ENCODE data around the gene FBLN1.
"Not testable (repeated sequence)": the region's sequence is repeated elsewhere in the genome, so short reads cannot be mapped to it uniquely, and the experiment has no call there.

DNA sequence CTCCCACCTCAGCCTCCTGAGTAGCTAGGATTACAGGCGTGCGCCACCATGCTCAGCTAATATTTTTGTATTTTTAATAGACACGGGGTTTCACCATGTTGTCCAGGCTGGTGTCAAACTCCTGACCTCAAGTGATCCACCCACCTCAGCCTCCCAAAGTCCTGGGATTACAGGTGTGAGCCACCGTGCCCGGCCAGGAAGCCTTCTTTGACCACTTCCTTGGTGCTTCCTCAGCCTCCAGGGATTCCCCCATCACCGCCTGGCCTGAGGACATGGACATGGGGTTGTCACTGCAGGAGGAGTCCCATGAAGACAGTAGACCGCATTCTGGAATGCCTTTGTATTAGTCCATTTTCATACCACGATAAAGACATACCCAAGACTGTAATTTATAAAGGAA, 8.4 kb upstream of the FBLN1 start:
- TF ChIP-seq BCL11A (IDR thresholded peaks at IDR 0.05; ENCODE audit: low read depth in 2 of 2, low read length in 2 of 2); CEBPB (IDR thresholded peaks at IDR 0.05; ENCODE audit: low read depth, low read length); EZH2 (IDR thresholded peaks at IDR 0.05; ENCODE audit: low read depth, low read length, severe bottlenecking); CHD2 (IDR thresholded peaks at IDR 0.05; ENCODE audit: low read length); EP300 (IDR thresholded peaks at IDR 0.05; ENCODE audit: borderline replicate concordance in 1 of 2, low read depth in 2 of 2, low read length in 2 of 2); SP4 (IDR thresholded peaks at IDR 0.05; ENCODE audit: low read length); TAF1 (IDR thresholded peaks at IDR 0.05; ENCODE audit: low read depth, low read length); GTF2F1 (IDR thresholded peaks at IDR 0.05; ENCODE audit: borderline replicate concordance, low read depth, low read length); TEAD4 (IDR thresholded peaks at IDR 0.05; ENCODE audit: low read depth, low read length); FOSL1 (IDR thresholded peaks at IDR 0.05; ENCODE audit: insufficient read depth, low read depth, low read length): not testable (repeated sequence)
- TF ChIP-seq, protein P1, sequence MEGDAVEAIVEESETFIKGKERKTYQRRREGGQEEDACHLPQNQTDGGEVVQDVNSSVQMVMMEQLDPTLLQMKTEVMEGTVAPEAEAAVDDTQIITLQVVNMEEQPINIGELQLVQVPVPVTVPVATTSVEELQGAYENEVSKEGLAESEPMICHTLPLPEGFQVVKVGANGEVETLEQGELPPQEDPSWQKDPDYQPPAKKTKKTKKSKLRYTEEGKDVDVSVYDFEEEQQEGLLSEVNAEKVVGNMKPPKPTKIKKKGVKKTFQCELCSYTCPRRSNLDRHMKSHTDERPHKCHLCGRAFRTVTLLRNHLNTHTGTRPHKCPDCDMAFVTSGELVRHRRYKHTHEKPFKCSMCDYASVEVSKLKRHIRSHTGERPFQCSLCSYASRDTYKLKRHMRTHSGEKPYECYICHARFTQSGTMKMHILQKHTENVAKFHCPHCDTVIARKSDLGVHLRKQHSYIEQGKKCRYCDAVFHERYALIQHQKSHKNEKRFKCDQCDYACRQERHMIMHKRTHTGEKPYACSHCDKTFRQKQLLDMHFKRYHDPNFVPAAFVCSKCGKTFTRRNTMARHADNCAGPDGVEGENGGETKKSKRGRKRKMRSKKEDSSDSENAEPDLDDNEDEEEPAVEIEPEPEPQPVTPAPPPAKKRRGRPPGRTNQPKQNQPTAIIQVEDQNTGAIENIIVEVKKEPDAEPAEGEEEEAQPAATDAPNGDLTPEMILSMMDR (IDR thresholded peaks at IDR 0.05; ENCODE audit: control extremely low read depth in 1 of 3, insufficient read depth in 1 of 3, low read depth in 1 of 3, low read length in 3 of 3), result not testable (repeated sequence)

Measured in H1 (cell line).